AG08396 (cell line): ENCODE data around the gene ILDR2.
A peak's percentile ranks its signal among the peaks of the same experiment; 100 is the strongest.

Experiments used
- DNase-seq: peaks from one replicate; pipeline ENCODE4 v3.0.0; 2012; ENCODE audit warnings: low spot score, mixed read lengths

ILDR2 gene

GRCh38 chr1:166971252-166971651 is 4.1 kb downstream of the ILDR2 start:
- DNase-seq: no peak

GRCh38 chr1:166969074-166969677 is 6.2 kb downstream of the ILDR2 start:
- DNase-seq: no peak

GRCh38 chr1:166960858-166961474 is 14.4 kb downstream of the ILDR2 start:
- DNase-seq: no peak

- no peak for DNase-seq
These were observed 18.5 kb downstream of the ILDR2 start for GRCh38 chr1:166956872-166957271.

GRCh38 chr1:166956057-166956850 is 19.1 kb downstream of the ILDR2 start:
- DNase-seq: no peak

GRCh38 chr1:166953491-166953890 is 21.8 kb downstream of the ILDR2 start:
- DNase-seq: no peak

- peak; percentile 39 for DNase-seq
These were observed 23.2 kb downstream of the ILDR2 start for GRCh38 chr1:166952002-166952746.

GRCh38 chr1:166951050-166951449 is 24.3 kb downstream of the ILDR2 start:
- DNase-seq: no peak

GRCh38 chr1:166950156-166950555 is 25.2 kb downstream of the ILDR2 start:
- no peak for DNase-seq

GRCh38 chr1:166948856-166949350 is 26.4 kb downstream of the ILDR2 start:
- DNase-seq: no peak

GRCh38 chr1:166947398-166948043 is 27.8 kb downstream of the ILDR2 start:
- DNase-seq: peak; percentile 90

- DNase-seq: peak; percentile 61
These were observed 31.0 kb downstream of the ILDR2 start for GRCh38 chr1:166944186-166944967.

- DNase-seq: no peak
These were observed 35.5 kb downstream of the ILDR2 start for GRCh38 chr1:166939741-166940375.

GRCh38 chr1:166937962-166938361 is 37.4 kb downstream of the ILDR2 start:
- DNase-seq: no peak

GRCh38 chr1:166937329-166937728 is 38.0 kb downstream of the ILDR2 start:
- DNase-seq: no peak

GRCh38 chr1:166933633-166934032 is 41.7 kb downstream of the ILDR2 start:
- no peak for DNase-seq

GRCh38 chr1:166933140-166933539 is 42.2 kb downstream of the ILDR2 start:
- no peak for DNase-seq

- DNase-seq: no peak
These were observed 45.4 kb downstream of the ILDR2 start for GRCh38 chr1:166929911-166930310.

GRCh38 chr1:166927701-166928100 is 47.6 kb downstream of the ILDR2 start:
- DNase-seq: no peak

GRCh38 chr1:166925810-166926478 is 49.4 kb downstream of the ILDR2 start:
- DNase-seq: peak; percentile 71
